Choroid plexus epithelial cell (primary cell): ENCODE data around the gene XDH.

ENCODE experiments used
- DNase-seq: peaks from one replicate; pipeline ENCODE4 v3.0.0-alpha.2; 2010; ENCODE audit warnings: low read depth
- H3K4me3 ChIP-seq: 2 replicates; pipeline ENCODE4 v1.5.1; 2011; ENCODE audit warnings: low read depth, mild to moderate bottlenecking, control low read depth, low read length, moderate library complexity
- TF ChIP-seq, protein P1 (sequence below): conservative IDR thresholded peaks from 2 replicates; pipeline ENCODE4 v1.5.1; 2011; ENCODE audit warnings: low read depth, mild to moderate bottlenecking, control low read depth, inconsistent platforms, low read length, moderate library complexity

XDH gene

GRCh38 chr2:31387850-31388249 is 26.7 kb downstream of the XDH start:
- TF ChIP-seq, protein P1, sequence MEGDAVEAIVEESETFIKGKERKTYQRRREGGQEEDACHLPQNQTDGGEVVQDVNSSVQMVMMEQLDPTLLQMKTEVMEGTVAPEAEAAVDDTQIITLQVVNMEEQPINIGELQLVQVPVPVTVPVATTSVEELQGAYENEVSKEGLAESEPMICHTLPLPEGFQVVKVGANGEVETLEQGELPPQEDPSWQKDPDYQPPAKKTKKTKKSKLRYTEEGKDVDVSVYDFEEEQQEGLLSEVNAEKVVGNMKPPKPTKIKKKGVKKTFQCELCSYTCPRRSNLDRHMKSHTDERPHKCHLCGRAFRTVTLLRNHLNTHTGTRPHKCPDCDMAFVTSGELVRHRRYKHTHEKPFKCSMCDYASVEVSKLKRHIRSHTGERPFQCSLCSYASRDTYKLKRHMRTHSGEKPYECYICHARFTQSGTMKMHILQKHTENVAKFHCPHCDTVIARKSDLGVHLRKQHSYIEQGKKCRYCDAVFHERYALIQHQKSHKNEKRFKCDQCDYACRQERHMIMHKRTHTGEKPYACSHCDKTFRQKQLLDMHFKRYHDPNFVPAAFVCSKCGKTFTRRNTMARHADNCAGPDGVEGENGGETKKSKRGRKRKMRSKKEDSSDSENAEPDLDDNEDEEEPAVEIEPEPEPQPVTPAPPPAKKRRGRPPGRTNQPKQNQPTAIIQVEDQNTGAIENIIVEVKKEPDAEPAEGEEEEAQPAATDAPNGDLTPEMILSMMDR: no peak
- DNase-seq: no peak
- no peak overlapping the region for H3K4me3 ChIP-seq

- TF ChIP-seq, protein P1: peak; percentile 31
- no peak overlapping the region for H3K4me3 ChIP-seq
- no peak for DNase-seq
Measured at GRCh38 chr2:31386648-31387047, 27.9 kb downstream of the XDH start.

- no peak for DNase-seq
- TF ChIP-seq, protein P1: no peak
- H3K4me3 ChIP-seq: no peak overlapping the region
Measured at GRCh38 chr2:31386172-31386571, 28.4 kb downstream of the XDH start.

GRCh38 chr2:31384771-31385276 is 29.7 kb downstream of the XDH start:
- TF ChIP-seq, protein P1: no peak
- no peak overlapping the region for H3K4me3 ChIP-seq
- DNase-seq: peak; percentile 93

- no peak overlapping the region for H3K4me3 ChIP-seq
- TF ChIP-seq, protein P1: no peak
- peak; percentile 90 for DNase-seq
Measured at GRCh38 chr2:31384351-31384750, 30.2 kb downstream of the XDH start.

GRCh38 chr2:31383471-31384153 is 30.9 kb downstream of the XDH start:
- peak; percentile 24 for DNase-seq
- TF ChIP-seq, protein P1: no peak
- H3K4me3 ChIP-seq: no peak overlapping the region

GRCh38 chr2:31382452-31383120 is 32.0 kb downstream of the XDH start:
- H3K4me3 ChIP-seq: no peak overlapping the region
- DNase-seq: peak; percentile 33
- TF ChIP-seq, protein P1: no peak
